ENCODE measurements around the gene TSC2.
"Not testable (repeated sequence)": the region's sequence is repeated elsewhere in the genome, so short reads cannot be mapped to it uniquely, and the experiment has no call there.

Gene TSC2

DNA sequence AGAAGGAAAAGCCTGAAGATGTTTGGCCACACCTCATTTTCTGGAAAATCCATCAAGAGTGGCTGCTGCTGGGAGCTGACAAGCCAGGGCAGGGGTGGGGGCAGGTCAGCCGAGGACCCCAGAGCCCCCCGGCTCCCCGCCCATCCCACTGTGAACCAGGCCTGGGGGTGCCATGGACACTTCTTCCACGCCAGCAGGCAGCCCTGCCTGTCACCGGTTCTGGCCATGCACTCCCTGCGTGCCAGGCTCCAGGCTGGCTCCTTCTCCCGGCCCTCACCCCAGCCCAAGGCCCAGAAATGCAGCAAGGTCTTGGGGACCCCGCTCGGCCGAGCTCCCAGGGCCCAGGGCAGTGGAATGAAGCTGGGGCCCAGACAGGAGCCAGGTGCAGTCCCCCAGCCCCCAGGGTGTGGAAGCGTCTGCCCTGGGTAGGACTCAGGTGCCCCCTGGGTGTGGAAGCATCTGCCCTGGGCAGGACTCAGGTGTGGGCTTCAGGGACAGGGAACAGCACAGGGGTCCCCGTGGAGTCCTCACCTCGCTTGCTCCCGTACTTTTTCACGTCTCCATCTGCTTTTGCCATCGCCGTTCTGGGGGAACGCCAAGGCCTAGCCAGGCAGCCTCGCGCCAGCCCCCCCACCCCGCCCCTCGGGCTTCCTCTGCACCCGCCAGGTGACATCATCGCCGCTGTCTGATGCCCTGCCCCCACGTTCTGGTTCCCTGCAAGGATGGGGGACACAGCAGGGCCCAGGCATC, 75.3 kb downstream of the TSC2 start:
- DNase-seq (ENCODE audit: low read depth), result not testable (repeated sequence)

DNA sequence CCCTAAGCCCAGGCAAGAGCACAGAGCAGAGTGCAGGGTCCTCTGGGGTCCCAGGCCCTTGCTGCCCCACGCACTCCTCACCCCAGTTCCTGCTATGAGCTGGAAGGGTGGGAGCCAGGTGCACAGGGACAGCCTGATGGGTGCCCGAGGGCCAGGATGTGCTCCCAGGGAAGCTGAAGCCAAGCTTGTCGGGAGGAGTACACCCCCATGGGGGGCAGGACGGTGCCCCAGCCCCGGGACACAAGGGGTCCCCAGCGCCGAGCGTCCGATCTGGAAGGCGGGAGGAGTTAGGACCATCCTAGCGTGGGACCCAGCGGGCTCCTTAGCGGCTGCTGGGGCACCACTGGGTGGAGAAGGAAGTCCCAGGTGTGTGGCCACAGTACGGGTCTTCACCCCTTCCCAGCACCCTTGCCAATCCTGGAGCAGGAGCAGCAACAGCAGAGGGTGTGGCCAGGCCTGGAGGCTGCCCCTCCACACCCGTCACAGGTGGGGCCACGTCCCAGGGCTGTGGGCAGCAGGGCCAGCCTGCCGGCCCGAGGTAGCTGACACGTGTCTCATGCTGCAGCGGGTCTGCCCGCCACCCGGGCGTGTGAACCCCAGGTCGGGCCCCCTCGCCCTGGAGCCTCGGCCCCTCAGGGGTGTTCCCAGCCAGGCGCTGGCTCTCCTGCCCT, 76.1 kb downstream of the TSC2 start:
- not testable (repeated sequence) for DNase-seq (ENCODE audit: low read depth)

DNA sequence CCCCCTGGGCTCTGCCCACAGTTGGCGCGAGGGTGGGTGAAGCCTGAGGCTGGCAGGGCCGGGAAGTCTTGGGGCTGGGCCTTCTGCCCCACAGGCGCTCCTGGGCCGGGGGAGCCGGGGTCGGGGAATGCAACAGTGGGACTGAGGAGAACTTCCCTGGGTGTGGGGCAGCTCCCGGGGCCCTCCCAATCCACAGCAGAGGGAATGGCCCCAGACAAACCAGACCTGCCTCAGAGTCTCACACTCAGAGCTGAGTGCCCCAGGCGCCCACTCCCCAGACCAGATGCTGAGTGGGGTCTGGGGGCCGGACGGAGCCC, 76.5 kb downstream of the TSC2 start:
- not testable (repeated sequence) for DNase-seq (ENCODE audit: low read depth)

- not testable (repeated sequence) for DNase-seq (ENCODE audit: low read depth)
These were observed 77.1 kb downstream of the TSC2 start for GRCh38 chr16:2124694-2125444.

DNA sequence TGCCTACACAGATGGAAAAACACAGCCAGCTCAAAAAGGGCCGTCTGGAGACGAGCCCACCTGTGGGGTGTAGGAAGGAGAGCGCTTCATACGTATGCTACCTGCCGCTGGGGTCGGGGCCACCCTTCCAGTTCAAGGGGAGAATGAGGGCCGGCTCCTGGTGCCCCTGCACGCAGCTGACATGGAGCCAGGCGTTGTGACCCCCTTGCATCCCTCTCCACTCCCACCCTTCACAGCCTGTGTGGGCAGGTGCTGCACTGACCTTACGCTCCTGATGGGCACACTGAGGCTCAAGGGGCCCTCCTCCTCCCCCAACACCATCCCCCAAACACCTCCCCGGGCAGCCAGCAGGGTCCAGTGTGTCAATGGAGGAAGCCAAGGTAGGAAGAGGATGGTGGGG, 77.8 kb downstream of the TSC2 start:
- not testable (repeated sequence) for DNase-seq (ENCODE audit: low read depth)

DNA sequence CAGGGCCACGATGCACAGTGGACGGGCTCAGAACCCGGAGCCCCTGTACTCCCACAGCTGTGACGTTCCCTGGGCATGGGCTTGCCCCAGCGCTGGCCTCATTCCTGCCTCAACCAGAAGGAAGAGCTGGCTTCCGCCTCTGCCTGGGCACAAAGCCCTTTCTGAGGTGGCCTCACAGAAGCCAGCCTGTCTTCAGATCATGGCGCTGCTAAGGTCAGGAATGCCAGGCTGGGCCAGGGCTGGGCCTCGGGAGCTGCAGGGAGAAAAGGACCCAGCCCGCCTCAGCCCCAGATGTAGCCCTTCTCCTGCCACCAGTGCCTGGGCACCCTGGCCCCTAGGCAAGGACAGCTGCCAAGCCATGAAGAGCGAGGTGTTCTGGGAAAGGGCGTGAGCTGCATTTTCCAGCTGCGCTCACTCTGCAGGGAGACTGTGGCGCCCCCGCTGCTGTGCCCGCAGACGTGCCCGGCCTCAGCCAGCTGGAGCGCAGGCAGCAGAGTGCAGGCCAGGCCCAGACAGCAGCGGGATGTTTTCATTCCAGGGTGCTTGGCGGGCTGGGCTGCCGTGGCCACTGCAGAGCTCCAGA, 78.5 kb downstream of the TSC2 start:
- not testable (repeated sequence) for DNase-seq (ENCODE audit: low read depth)

DNA sequence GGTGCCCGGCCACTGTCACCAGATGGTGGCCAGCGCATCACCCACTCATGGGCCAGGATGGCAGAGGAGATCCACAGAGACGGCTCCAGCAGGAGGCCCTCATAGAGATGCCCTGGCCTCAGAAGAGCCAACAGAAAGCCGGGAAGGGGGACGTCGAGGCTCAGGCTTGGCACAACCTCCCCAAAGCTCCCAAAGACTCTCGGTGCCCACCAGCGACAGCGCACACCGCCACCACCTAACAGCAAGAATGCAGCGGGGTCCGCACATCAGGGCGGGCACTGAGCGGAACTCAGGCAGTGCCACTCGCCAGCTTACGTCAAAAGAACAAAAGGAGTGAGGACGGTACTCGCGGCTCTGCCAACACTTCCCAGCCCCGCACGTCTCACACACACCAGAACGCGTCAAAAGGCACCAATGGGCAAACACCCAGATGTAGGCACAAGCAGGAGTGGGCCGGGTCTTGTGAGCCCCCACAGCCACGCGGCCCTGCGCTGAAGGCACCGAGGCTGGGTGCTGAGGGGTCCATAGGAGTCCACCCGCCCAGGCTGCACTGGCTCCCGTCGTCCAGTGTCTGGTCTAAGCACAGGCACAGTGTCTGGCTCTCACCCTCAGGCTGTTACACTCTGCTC, 79.3 kb downstream of the TSC2 start:
- not testable (repeated sequence) for DNase-seq (ENCODE audit: low read depth)

GRCh38 chr16:2127630-2128280, 80.0 kb downstream of the TSC2 start:
- DNase-seq (ENCODE audit: low read depth), result not testable (repeated sequence)

DNA sequence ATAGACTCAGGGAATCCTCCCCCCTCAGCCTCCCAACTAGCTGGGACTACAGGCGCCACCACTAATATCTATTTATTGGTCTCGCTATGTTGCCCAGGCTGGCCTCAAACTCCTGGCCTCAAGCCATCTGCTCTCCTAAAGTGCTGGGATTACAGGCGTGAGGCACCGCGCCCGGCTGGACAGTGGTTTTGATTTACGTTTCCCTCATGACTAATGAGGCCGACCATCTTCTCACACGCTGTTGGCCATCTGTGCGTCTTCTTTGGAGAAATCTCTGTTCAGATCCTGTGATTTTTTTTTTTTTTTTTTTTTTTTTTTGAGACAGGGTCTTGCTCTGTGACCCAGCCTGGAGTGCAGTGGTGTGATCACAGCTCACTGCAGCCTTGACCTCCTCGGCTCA, 81.5 kb downstream of the TSC2 start:
- not testable (repeated sequence) for DNase-seq (ENCODE audit: low read depth)

- DNase-seq (ENCODE audit: low read depth), result not testable (repeated sequence)
These were observed 82.2 kb downstream of the TSC2 start for GRCh38 chr16:2129890-2130447.

DNA sequence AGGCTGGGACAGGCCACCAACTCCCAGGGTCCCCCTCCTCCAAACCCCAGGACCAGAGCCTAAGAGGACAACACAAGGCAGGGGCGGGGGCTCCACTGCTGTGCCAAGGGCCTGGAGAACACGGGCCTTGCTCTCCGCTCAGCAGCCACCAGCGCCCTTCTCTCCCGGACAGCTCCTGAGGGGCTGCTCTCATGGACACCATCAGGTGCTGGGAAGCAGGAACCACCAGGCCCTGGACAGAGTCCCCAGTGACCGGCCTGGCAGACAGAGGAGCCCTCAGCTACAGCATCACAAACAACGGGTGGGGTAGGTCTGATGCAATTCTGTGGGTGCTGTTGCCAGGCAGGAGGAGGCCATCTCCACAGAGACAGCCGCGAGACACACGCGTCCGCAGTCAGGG, 86.0 kb downstream of the TSC2 start:
- not testable (repeated sequence) for DNase-seq (ENCODE audit: low read depth)

GRCh38 chr16:2135071-2135470, 87.3 kb downstream of the TSC2 start:
- not testable (repeated sequence) for DNase-seq (ENCODE audit: low read depth)

DNA sequence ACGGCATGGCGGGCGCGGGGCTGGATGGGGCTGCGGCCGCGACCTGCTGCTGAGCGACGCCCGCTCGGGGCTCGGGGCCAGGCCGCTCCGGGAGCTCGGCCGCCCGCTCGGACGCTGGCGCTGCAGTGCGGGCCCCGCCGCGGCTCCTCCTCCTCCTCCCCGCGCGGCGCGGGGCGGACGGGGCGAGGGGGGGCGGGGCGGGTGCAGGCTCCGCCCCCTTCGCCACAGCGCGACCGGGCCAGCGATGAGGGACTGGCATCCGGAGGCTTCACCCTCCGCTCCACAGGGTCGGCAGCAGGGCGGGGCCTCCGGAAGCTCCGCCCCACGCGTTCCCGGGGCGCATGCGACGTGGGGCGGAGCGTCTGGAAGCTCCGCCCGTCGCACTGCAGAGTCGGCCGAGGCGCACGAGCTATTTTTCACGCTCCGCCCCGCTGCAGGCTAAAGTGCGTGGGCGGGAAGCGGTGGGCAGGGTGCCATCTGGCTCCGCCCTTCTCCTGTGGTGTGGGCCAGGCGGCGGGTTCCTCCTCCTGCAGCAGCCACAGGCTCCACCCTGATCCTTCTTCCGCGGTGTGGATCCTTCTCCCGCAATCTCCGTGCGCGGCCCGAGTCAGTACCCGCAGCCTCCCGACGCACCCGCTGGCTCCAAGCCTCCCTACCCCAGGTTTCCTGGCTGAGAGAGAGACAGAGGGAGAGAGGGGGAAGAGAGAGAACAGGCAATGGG, 88.1 kb downstream of the TSC2 start, which contains the start of gene PKD1:
TSS of gene PKD1 (minus strand) at position 129 of the 721 bp plus-strand sequence. CDS start 209 bp downstream, outside the sequence.
- DNase-seq (ENCODE audit: low read depth), result peak; percentile 95

Measured in stimulated activated CD8-positive, alpha-beta memory T cell treated with anti-CD3 and anti-CD28 coated beads, Interleukin-7, amount 100 ng/mL, for 24 hours (primary cell).